ENCODE results near the gene WFDC8. TPM values are rescaled to one million over a fixed set of nuclear protein-coding genes. Genes with fewer than 3 reads are reported as not detected.

The WFDC8 gene
- total and polyA plus RNA-seq, 2 of the 13 experiments (the other 11 are each of a cell fraction or from before 2014, with no cell fraction given): not detected

- no peak for TF ChIP-seq EEA1 (CRISPR knock-in tag; IDR thresholded peaks at IDR 0.05; ENCODE audit: borderline replicate concordance)
- no peak for TF ChIP-seq ZNF766 (CRISPR knock-in tag; IDR thresholded peaks at IDR 0.05; ENCODE audit: borderline replicate concordance)
- no peak for TF ChIP-seq NFIB (CRISPR knock-in tag; IDR thresholded peaks at IDR 0.05; ENCODE audit: borderline replicate concordance)
- TF ChIP-seq THAP7 (CRISPR knock-in tag; IDR thresholded peaks at IDR 0.05): no peak
- TF ChIP-seq NONO (IDR thresholded peaks at IDR 0.05): no peak
- no peak for TF ChIP-seq NONO (CRISPR knock-in tag; conservative IDR thresholded peaks at IDR 0.05)
- no peak for TF ChIP-seq ZBTB42 (CRISPR knock-in tag; IDR thresholded peaks at IDR 0.05)
These were observed 70.0 kb downstream of the WFDC8 start (continued) for GRCh38 chr20:45509091-45509490.

DNA sequence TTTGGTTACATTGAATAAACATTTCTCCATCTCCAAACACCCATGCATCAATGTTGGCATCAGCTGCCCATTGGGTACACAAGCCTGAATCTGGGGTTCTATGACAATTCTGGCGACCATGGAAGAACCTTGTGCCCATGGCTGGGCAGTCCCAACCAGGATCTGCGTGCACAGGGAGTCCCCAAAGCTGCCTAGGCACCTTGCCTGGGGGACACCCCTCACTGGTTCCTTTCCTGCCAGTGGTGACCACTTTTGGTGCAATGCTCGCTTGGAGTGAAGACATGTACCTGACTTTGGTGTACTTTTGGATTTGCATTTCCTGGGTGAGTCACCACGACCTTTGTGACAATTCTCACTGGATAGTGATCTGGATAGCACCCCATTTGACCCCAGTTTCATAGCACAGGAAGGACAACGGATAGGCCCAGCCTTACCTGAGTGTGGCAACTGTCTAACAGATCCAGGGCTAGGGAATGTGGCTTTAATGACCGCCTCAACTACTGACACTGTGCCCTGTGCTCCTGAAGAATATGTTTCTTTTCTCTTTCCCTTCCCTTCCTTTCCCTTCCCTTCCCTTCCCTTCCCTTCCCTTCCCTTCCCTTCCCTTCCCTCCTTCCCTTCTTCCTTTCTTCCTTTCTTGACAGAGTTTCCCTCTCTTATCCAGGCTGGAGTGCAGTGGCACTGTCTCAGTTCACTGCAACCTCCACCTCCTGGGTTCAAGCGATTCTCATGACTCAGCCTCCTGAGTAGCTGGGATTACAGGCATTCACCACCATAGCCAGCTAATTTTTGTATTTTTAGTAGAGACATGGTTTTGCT lies 70.8 kb downstream of the WFDC8 start:
- Histone ChIP-seq H3K9me3 (ENCODE audit: low read length) (no peaks in the 10 kb centered on the region), H3K4me3 (replicated peaks in 1 of 3; ENCODE audit: insufficient read depth in 1 of 3, low read depth in 2 of 3, low read length in 3 of 3) (no peak overlapping the region), H3K4me1 (ENCODE audit: insufficient read depth, low read length) (peaks cover 6% of the 10 kb centered on the region; the same call in 1 of the 2 replicates), H4K20me1 (ENCODE audit: insufficient read depth, low read length) (no peaks in the 10 kb centered on the region), H3K27me3 (ENCODE audit: control insufficient read depth in 1 of 2, insufficient read depth in 2 of 2, low read length in 2 of 2) (peaks cover 0 to 15% of the 10 kb centered on the region in 2 experiments; a peak in 2 of 5 replicates), H3K79me2 (ENCODE audit: insufficient read depth, low read length) (no peaks in the 10 kb centered on the region), H3K9ac (ENCODE audit: insufficient read depth, low read depth, low read length) (no peak overlapping the region), H3K36me3 (replicated peaks in 1 of 2; ENCODE audit: control insufficient read depth in 1 of 2, insufficient read depth in 2 of 2, low read length in 2 of 2) (no peaks in the 10 kb centered on the region), H2AFZ (ENCODE audit: low read length) (no peak overlapping the region), H3K4me2 (ENCODE audit: low read depth, low read length) (no peak overlapping the region), H3K27ac (ENCODE audit: extremely low read length, insufficient read depth, low read length) (no peak overlapping the region)
- ATAC-seq: peak; percentile 43; the same call in 2 of the 3 replicates
- no peak for FAIRE-seq
- DNase-seq (ENCODE audit: low spot score): peak; percentile 22
- POLR2A ChIA-PET: no interaction called here
- intact Hi-C loops (cut with micrococcal nuclease; ENCODE audit: unreplicated experiment): no loop called here
- BruUV-seq (replicated peaks): no TSS peak
- 4% methylated on average over 7 of the region's 7 CpGs for WGBS (ENCODE audit: low lambda C conversion rate)
- in situ Hi-C loops (cut with HindIII; ENCODE audit: extremely low pct_ligation_motif_present, low pct_unique_long_range_greater_than_20kb): no loop called here
- CTCF ChIA-PET (ENCODE audit: low intra/inter-chr PET ratio, low total read pairs): no interaction called here
- TF ChIP-seq RARA (CRISPR knock-in tag; IDR thresholded peaks at IDR 0.05) (peak; percentile 42; the same call in 1 of the 2 replicates), HMG20A (CRISPR knock-in tag; IDR thresholded peaks at IDR 0.05; ENCODE audit: borderline replicate concordance) (no peak), RXRB (CRISPR knock-in tag; IDR thresholded peaks at IDR 0.05; ENCODE audit: borderline replicate concordance) (peak; percentile 31; the same call in 1 of the 2 replicates), ZBTB14 (CRISPR knock-in tag; IDR thresholded peaks at IDR 0.05) (no peak), PCBP2 (optimal IDR thresholded peaks at IDR 0.05; ENCODE audit: low read depth, low read length, poor library complexity, severe bottlenecking) (peak; percentile 83), RBM39 (IDR thresholded peaks at IDR 0.05; ENCODE audit: low read depth, low read length, poor library complexity, severe bottlenecking) (no peak), IRX3 (CRISPR knock-in tag; IDR thresholded peaks at IDR 0.05; ENCODE audit: borderline replicate concordance, low read depth) (no peak), ELF3 (CRISPR knock-in tag; IDR thresholded peaks at IDR 0.05) (no peak), ZNF772 (CRISPR knock-in tag; IDR thresholded peaks at IDR 0.05) (no peak)
- TF ChIP-seq, protein P1, sequence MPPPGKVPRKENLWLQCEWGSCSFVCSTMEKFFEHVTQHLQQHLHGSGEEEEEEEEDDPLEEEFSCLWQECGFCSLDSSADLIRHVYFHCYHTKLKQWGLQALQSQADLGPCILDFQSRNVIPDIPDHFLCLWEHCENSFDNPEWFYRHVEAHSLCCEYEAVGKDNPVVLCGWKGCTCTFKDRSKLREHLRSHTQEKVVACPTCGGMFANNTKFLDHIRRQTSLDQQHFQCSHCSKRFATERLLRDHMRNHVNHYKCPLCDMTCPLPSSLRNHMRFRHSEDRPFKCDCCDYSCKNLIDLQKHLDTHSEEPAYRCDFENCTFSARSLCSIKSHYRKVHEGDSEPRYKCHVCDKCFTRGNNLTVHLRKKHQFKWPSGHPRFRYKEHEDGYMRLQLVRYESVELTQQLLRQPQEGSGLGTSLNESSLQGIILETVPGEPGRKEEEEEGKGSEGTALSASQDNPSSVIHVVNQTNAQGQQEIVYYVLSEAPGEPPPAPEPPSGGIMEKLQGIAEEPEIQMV (CRISPR knock-in tag; IDR thresholded peaks at IDR 0.05; ENCODE audit: low read depth): no peak
- TF ChIP-seq, protein P2, sequence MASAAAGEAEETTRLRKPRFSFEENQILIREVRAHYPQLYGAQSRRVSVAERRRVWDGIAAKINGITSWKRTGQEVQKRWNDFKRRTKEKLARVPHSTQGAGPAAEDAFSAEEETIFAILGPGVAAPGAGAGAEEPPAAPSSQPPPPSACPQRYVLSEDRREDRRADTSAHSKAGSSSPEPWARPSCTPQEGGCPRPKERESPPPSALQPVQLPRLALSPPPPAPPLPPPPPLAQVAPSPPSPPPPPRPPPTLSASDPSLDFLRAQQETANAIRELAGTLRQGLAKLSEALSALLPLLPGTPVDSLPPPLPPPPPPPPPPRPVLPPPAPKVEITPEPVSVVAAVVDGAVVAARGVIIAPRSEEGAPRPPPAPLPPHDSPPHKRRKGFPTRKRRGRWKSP (CRISPR knock-in tag; IDR thresholded peaks at IDR 0.05): no peak
